ENCODE measurements around the gene RFTN1. TPM values are rescaled to one million over a fixed set of nuclear protein-coding genes. Genes with fewer than 3 reads are reported as not detected.

The RFTN1 gene
- total and polyA plus RNA-seq, 10 of the 15 experiments (the other 5 are each of a cell fraction or from before 2014, with no cell fraction given), result 20.6 to 213 (median 147) TPM

DNA sequence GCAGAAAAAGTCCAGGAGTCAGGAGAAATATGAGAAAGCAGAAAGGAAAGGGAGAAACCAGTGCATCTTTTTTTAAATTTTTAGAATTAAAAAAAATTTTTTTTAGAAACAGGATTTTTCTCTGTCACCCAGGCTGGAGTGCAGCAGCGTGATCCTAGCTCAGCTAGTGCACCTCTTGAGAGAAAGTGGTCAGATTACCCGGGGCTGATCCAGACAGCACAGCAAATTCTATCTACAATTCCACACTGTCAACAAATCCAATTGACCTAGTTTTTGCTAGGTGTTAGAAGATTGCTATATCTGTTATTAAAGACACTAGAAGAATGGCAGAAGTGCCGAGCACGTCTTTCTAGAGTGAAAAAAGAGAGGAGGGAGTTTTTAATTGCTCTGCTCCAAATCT is 117.3 kb downstream of the RFTN1 start:
- Histone ChIP-seq H3K4me2 (ENCODE audit: control insufficient read depth, insufficient read depth) (no peak overlapping the region), H3K27me3 (replicated peaks in 1 of 2; ENCODE audit: control insufficient read depth in 2 of 2, insufficient read depth in 2 of 2, low read length in 1 of 2) (no peaks in the 10 kb centered on the region), H3K4me3 (no peak overlapping the region), H3K9ac (ENCODE audit: control insufficient read depth, insufficient read depth, low read length) (no peak overlapping the region), H3K79me2 (ENCODE audit: control insufficient read depth, insufficient read depth, low read length) (peaks cover 37% of the 10 kb centered on the region), H2AFZ (ENCODE audit: control insufficient read depth, low read depth, low read length) (no peak overlapping the region), H3K36me3 (ENCODE audit: control insufficient read depth in 2 of 2, insufficient read depth in 2 of 2, low read length in 1 of 2) (peaks cover 15 to 16% of the 10 kb centered on the region in 2 experiments), H3K9me3 (replicated peaks; ENCODE audit: control insufficient read depth, insufficient read depth, low read length) (peaks cover 12% of the 10 kb centered on the region), H3K4me1 (ENCODE audit: control insufficient read depth, insufficient read depth, low read length) (peaks cover 13% of the 10 kb centered on the region), H3K27ac (ENCODE audit: control insufficient read depth, insufficient read depth) (no peak overlapping the region), H4K20me1 (ENCODE audit: control insufficient read depth, insufficient read depth) (no peaks in the 10 kb centered on the region)
- no TSS peak for BruUV-seq (replicated peaks)
- CTCF ChIA-PET, result interaction anchor here (0.7 kb wide), 1 partner anchor 14 kb away, joined by 3 read pairs; no protein-coding TSS in a partner anchor
- intact Hi-C loops (cut with micrococcal nuclease; ENCODE audit: unreplicated experiment), result no loop called here
- in situ Hi-C loops (cut with MboI), result no loop called here
- FAIRE-seq (no peak), ATAC-seq (no peak), DNase-seq (ENCODE audit: low read depth, low spot score) (no peak)
- POLR2A ChIA-PET, result no interaction called here
- WGBS (ENCODE audit: insufficient coverage, insufficient replicate concordance, low lambda C conversion rate, missing lambda C conversion rate), result 88% methylated on average over 4 of the region's 4 CpGs
- SMC1A ChIA-PET (ENCODE audit: uncharacterized antibody, unreplicated experiment), result interaction anchor here (0.6 to 1.6 kb wide), 7 partner anchors 9 to 116 kb away, joined by 3 to 4 read pairs (median 3); no protein-coding TSS in a partner anchor
- RAD21 ChIA-PET (ENCODE audit: unreplicated experiment), result no interaction called here
- no peak for TF ChIP-seq SMAD5 (IDR thresholded peaks at IDR 0.05; ENCODE audit: low read depth)
- TF ChIP-seq NFYB (IDR thresholded peaks at IDR 0.05; ENCODE audit: insufficient read depth, low read depth, low read length), result no peak
- TF ChIP-seq DPF2 (IDR thresholded peaks at IDR 0.05), result no peak
- TF ChIP-seq, protein P1, sequence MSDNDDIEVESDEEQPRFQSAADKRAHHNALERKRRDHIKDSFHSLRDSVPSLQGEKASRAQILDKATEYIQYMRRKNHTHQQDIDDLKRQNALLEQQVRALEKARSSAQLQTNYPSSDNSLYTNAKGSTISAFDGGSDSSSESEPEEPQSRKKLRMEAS (IDR thresholded peaks at IDR 0.05; ENCODE audit: low read depth, low read length), result no peak
- TF ChIP-seq, protein P2, sequence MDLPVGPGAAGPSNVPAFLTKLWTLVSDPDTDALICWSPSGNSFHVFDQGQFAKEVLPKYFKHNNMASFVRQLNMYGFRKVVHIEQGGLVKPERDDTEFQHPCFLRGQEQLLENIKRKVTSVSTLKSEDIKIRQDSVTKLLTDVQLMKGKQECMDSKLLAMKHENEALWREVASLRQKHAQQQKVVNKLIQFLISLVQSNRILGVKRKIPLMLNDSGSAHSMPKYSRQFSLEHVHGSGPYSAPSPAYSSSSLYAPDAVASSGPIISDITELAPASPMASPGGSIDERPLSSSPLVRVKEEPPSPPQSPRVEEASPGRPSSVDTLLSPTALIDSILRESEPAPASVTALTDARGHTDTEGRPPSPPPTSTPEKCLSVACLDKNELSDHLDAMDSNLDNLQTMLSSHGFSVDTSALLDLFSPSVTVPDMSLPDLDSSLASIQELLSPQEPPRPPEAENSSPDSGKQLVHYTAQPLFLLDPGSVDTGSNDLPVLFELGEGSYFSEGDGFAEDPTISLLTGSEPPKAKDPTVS (IDR thresholded peaks at IDR 0.05; ENCODE audit: low read depth, low read length), result no peak
- no peak for TF ChIP-seq CBFB (IDR thresholded peaks at IDR 0.05; ENCODE audit: low read depth)
- no peak for TF ChIP-seq ZNF622 (IDR thresholded peaks at IDR 0.05)
- TF ChIP-seq EP300 (IDR thresholded peaks at IDR 0.05; ENCODE audit: borderline replicate concordance in 1 of 2, control insufficient read depth in 1 of 2, low read depth in 2 of 2, low read length in 2 of 2), result no peak
- TF ChIP-seq, protein P3, sequence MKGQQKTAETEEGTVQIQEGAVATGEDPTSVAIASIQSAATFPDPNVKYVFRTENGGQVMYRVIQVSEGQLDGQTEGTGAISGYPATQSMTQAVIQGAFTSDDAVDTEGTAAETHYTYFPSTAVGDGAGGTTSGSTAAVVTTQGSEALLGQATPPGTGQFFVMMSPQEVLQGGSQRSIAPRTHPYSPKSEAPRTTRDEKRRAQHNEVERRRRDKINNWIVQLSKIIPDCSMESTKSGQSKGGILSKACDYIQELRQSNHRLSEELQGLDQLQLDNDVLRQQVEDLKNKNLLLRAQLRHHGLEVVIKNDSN (IDR thresholded peaks at IDR 0.05; ENCODE audit: borderline replicate concordance, extremely low read length, insufficient read depth, low read depth, low read length), result no peak
- TF ChIP-seq BMI1 (IDR thresholded peaks at IDR 0.05; ENCODE audit: borderline replicate concordance), result no peak
- no peak for TF ChIP-seq MEF2A (IDR thresholded peaks at IDR 0.05; ENCODE audit: insufficient read depth, low read depth, low read length)
- no peak for TF ChIP-seq EED (IDR thresholded peaks at IDR 0.05; ENCODE audit: low read depth)
- no peak for TF ChIP-seq SREBF2 (IDR thresholded peaks at IDR 0.05; ENCODE audit: low read length)
- no peak for TF ChIP-seq CHD4 (IDR thresholded peaks at IDR 0.05)
- TF ChIP-seq, protein P4, sequence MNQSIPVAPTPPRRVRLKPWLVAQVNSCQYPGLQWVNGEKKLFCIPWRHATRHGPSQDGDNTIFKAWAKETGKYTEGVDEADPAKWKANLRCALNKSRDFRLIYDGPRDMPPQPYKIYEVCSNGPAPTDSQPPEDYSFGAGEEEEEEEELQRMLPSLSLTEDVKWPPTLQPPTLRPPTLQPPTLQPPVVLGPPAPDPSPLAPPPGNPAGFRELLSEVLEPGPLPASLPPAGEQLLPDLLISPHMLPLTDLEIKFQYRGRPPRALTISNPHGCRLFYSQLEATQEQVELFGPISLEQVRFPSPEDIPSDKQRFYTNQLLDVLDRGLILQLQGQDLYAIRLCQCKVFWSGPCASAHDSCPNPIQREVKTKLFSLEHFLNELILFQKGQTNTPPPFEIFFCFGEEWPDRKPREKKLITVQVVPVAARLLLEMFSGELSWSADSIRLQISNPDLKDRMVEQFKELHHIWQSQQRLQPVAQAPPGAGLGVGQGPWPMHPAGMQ (IDR thresholded peaks at IDR 0.05; ENCODE audit: borderline replicate concordance), result no peak
- no peak for TF ChIP-seq ZNF274 (IDR thresholded peaks at IDR 0.05; ENCODE audit: insufficient read depth, insufficient read length)
- TF ChIP-seq, protein P5, sequence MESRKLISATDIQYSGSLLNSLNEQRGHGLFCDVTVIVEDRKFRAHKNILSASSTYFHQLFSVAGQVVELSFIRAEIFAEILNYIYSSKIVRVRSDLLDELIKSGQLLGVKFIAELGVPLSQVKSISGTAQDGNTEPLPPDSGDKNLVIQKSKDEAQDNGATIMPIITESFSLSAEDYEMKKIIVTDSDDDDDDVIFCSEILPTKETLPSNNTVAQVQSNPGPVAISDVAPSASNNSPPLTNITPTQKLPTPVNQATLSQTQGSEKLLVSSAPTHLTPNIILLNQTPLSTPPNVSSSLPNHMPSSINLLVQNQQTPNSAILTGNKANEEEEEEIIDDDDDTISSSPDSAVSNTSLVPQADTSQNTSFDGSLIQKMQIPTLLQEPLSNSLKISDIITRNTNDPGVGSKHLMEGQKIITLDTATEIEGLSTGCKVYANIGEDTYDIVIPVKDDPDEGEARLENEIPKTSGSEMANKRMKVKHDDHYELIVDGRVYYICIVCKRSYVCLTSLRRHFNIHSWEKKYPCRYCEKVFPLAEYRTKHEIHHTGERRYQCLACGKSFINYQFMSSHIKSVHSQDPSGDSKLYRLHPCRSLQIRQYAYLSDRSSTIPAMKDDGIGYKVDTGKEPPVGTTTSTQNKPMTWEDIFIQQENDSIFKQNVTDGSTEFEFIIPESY (IDR thresholded peaks at IDR 0.05), result no peak
